HG03139 (cell line): ENCODE measurements around the gene DMWD.

ENCODE experiments used
- ATAC-seq: cut with Tn5 transposase; IDR thresholded peaks from one replicate; pipeline ENCODE4 v1.9.1; 2021; ENCODE audit not compliant: unreplicated experiment

DMWD gene

DNA sequence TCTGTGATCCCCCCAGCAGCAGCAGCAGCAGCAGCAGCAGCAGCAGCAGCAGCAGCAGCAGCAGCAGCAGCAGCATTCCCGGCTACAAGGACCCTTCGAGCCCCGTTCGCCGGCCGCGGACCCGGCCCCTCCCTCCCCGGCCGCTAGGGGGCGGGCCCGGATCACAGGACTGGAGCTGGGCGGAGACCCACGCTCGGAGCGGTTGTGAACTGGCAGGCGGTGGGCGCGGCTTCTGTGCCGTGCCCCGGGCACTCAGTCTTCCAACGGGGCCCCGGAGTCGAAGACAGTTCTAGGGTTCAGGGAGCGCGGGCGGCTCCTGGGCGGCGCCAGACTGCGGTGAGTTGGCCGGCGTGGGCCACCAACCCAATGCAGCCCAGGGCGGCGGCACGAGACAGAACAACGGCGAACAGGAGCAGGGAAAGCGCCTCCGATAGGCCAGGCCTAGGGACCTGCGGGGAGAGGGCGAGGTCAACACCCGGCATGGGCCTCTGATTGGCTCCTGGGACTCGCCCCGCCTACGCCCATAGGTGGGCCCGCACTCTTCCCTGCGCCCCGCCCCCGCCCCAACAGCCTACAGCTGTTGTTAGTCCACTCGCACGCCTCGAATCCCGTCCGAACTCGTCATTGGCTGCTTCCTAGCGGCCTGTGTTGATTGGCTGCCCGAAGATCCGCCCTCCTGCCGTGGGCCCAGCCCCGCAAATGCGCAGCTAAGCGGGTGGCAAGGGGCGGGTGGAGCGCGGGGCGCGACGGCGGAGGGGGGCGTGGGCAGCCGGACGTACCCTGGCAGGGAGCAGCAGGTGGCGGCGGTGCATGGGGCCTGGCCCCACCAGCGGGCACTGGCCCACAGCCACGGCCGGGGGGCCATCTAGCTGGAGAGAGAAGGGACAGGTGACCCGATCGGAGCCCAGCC, 22.2 kb downstream of the DMWD start:
- peak; percentile 41 for ATAC-seq

DNA sequence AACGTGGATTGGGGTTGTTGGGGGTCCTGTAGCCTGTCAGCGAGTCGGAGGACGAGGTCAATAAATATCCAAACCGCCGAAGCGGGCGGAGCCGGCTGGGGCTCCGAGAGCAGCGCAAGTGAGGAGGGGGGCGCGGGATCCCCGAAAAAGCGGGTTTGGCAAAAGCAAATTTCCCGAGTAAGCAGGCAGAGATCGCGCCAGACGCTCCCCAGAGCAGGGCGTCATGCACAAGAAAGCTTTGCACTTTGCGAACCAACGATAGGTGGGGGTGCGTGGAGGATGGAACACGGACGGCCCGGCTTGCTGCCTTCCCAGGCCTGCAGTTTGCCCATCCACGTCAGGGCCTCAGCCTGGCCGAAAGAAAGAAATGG, 22.8 kb downstream of the DMWD start:
- ATAC-seq = no peak

DNA sequence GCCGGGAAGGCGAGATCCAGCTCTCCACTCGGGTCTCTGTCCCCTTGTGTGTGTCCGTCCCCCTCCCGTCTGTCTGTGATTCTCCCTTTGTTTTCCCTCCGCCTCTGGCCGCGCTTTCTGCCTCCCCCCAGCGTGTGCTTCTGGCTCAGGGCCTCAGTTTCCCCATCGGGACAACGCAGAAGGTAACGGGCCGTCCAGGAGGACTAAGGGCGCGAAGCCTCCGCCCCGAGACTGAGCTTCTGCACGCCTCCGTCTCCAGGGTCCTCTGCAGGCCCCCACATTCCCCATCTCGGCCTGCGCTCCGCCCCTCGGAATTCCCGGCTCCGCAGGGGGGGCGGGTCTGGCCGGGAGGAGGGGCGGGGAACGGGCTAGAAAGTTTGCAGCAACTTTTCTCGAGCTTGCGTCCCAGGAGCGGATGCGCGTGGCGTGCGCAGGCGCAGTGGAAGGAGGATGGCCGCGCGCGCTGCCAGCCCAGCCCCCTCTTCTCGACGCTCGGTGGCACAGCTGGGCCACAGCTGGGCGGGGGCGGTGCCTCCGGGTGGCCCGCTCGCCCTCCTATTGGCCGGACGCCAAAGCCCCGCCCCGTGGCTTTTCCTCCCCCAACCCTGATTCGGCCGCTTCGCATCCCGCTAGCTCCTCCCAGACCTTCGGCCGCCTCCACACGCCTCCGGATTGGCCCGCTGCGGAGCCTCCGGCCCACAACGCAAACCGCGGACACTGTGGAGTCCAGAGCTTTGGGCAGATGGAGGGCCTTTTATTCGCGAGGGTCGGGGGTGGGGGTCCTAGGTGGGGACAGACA, 23.5 kb downstream of the DMWD start, which contains the start of gene SIX5:
TSS of gene SIX5 (minus strand) at position 269 of the 799 bp plus-strand sequence. CDS start 408 bp downstream, outside the sequence.
- peak; percentile 53 for ATAC-seq

DNA sequence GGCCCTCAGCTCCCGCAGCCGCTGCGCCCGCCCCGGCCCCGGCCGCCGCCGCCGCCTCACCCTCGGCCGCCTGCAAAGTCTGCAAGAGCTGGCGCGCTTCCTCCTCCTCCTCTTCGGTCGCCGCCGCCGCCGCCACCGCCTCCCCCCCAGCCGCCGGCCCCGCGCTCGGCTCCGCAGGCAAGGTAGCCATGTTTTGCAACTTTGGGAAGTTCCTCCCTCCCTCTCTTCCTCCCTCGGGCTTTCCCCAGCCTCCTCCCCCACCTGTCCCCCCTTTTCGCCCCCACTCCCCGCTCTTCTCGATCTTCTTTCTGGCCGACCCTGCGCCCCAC, 24.0 kb downstream of the DMWD start:
- ATAC-seq = no peak

DNA sequence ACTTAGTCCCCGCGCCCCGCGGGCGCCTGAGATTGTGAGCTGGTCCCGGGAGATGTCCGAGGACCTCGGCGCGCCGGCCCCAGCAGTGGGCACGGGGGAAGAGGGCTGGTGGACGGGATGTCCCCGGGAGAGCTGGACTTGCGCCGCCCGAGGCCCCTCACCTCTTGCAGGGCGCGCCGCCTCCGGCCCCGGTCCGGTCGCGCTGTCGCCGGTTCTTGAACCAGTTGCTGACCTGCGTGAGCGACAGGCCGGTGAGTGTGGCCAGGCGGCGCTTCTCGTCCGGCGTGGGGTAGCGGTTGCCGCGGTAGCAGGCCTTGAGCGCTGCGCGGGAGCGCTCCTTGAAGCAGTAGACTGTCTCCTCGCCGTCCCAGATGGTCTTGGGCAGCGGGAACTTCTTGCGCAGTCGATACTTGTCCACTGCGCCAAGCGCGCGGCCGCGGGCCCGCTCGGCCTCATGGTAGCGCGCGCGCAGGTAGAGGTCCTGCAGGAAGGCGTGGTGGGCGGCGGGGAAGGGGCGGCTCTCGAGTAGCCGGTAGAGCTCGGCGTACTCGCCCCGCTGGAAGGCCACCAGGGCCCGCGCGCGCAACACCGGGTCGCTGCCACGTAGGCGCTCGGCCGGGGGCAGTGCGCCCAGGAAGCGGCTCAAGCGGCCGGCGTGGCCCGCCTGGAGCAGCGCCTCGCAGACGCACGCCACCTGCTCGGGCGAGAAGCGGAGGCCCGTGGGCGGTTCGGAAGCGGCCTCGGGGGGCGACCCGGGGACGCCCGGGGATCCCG, 24.6 kb downstream of the DMWD start:
- ATAC-seq = no peak

DNA sequence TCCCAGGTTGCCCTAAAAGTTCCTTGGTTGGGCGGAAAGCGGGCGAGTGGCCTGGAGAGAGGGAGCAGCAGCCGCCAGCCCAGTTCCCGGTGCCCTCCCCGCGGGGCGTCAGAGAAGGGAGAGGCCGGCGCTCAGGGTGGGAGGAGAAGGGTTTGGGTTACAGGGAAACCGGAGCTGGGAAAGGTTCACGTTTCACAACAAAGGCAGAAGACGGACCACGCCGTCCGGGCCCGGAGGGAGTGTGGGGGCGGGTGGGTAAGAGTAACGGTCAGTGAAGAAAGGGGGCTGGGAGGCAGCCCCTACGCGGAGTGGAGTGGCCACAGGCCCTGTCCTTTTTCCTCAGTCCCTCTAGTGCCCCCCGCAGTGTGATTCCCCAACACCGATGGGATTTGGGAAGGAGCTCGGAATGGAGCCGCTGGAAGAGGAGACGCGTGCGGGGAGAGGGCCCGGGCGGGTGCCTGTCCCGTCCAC, 25.2 kb downstream of the DMWD start:
- ATAC-seq = no peak

DNA sequence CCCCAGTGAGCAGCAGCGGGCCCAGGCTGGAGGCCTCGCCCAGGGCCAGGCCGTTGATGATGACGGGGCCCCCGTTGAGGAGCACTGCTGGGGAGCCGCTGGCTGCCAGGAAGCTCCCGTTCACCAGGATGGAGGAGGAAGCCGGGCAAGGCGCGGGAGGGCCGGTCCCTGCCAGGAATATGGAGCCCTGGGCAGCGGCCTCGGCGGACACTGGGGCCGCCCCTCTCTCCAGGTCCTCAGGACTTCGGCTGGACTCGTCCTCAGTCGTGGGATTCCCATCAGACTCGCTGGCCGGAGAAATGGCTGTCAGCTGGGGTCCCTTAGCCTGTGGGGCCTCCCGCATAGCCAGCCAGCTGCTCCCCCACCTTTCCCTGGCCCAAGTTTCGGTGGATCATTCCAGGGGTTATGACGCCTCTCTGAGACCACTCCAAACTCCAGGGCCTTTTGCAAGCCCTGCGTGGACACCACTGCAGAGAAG, 25.7 kb downstream of the DMWD start:
- no peak for ATAC-seq

DNA sequence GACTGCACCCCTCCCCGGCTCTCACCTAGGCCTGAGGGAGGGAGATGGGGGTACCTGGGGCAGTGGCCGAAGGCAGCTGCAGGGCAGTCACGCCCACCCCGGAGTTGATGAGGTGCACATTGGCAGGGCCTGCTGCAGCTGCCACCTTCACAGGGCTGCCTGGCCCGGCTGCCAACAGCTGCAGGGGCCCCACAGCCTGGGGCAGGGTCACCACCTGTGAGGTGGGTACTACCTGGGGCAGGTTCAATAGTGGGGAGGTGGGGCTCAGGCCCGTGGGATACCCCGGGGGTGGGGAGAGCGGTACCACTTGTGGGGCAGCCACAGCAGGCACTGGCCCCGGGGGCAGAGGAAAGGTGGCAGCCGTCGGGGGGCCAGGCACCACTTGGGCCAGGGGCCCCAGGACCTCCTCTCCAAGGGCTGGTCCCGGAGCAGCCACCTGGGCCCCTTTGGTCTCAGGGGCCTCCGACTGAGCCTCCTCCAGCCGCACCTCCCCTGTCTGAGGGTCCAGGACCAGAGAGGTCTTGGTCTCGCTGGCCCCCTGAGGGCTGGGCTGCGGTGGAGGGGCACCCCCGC, 26.3 kb downstream of the DMWD start:
- ATAC-seq = no peak

DNA sequence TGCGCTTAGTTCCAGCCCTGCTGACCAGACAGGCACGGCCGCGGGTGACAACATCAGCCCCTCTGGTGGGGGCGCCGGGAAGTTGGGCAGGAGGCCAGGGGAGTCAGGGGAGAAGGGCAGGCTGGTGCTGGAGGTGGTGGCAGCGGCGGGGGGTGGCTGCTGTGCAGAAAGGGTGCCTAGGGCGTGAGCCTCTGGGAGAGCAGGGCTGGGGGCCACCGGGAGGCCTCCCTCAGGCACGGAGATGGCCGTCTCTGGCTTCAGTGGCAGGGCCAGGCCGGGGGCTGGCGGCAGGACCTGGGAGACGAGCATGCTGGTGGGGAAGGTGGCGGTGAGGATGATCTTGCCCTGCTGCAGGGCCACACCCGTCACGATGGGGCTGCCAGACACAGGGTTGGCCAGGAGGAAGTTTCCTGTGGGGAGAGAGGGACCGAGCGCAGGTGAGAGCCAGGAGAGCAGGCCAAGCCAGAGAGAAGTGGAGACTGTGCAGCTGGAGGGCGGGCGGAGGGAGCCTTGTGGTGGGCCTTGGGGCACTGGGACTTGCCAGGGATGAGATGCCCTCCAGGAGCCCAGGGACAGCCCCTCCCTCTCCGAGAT, 26.8 kb downstream of the DMWD start:
- ATAC-seq = no peak

DNA sequence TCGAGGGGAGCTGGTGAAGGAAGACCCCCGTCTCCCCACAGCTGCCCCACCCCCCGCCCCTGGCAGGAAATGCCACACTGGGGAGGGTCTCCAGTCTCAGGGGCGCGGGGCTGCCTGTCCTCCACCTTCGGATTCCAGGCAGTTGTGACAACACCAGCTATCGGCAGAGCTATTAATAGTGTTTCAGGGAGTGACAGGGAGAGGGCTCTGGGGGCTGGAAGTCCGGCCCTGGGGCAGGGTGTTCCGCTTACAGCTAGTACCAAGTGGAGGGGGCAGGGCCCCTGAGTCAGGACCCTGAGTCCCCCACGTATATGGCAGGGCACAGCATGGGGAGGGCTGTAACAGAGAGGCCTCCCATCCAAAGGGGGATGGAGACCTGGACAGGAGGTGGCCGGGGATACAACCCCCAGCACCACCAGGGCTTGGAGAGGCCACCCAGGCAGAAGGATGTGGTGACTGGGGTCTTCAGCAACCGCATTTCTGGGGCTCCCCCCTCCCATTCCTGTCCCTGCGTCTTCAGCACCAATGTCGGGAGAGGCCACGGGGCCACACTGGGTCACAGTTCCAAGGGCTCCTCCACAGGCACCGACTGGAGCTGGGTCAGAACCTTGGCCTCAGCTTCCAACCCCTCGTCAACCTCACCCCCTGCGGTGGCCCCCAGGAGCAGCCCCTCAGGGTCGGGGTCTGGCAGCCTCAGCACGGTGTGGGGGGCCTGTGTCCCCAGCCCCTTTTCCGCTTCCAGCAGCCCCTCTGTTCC, 27.5 kb downstream of the DMWD start:
- no peak for ATAC-seq

DNA sequence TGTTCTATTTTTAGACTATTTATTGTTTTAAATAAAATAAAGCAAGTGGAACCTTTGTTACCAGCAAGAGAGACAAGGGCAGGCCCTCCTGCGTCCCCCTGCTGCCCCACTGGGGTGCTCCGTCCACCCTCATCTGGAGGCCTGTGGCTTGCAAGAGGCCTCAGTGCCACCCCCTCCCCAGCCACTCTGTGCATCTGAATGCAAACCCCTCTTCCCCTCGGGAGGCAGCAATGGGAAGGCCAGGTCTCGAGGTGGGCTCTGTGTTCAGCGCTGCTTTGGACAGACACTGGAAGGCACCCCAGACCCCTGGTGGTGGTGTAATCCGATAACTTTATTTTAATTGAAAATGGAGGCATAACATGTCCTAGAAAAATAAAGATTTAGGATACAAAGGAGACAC, 28.2 kb downstream of the DMWD start:
- ATAC-seq = no peak

DNA sequence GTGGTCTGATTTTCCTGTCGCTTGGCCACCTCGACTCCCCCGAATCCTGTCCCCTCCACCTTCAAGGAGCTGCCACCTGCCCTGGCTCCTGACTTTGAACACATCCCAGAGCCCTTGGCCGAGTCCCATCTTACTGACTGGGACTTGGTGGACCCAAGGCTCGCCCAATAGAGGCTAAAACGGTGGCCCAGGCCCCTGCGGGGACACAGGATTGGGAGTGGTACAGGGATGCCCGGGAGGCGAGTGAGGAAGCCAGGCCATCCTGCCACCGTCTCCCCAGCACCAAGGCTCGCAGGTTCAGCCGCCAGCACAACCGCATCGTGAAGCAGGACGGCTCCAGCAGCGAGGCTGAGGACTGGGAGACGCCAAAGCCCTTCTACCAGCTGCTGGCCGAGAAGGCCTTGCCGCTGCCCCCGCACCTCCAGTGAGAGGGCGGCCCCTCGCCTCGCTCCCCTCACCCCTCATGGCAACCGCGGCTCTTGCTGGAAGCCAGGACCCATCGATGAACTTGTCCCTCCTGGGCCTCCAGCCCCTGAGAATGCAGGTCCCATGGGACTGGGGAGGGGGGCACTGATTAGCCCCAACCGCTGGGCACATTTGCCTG, 28.9 kb downstream of the DMWD start:
- ATAC-seq = no peak

DNA sequence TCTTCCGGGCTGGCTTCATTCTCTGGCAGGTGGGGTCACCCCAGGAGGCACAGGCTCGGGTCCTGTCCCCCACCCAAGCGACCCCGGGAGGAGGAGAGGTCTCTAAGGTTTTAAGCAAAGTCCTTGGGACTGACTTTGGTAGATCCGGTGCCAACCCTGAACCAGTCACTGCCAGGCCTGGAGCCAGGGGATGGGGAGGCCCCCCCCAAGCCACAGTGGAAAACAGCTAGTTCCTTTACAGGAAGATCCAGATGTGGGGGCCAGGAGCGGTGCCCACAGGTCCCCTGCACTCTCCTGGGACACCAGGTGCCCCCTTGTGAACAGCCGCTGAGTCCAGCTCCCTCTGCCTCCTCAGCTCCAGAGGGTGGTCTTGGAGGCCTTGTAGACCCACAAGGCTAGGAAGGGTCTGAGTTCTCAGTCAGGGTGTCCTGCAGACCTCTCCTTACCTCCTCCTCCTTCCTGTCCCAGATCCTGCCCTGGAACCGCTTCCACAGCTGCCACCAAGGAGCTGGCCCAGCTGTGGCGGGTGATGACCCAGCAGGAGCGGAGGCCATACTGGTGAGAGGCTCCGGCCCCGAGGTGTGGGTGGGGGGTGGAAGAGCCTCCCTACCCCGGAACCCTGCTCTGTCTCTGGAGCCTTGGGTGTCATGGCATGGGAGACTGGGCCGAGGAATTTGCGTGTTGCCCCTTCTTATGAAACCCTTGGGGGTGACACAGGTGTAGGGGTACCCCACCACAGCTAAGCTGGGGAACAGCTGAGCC, 29.6 kb downstream of the DMWD start:
- ATAC-seq = no peak

DNA sequence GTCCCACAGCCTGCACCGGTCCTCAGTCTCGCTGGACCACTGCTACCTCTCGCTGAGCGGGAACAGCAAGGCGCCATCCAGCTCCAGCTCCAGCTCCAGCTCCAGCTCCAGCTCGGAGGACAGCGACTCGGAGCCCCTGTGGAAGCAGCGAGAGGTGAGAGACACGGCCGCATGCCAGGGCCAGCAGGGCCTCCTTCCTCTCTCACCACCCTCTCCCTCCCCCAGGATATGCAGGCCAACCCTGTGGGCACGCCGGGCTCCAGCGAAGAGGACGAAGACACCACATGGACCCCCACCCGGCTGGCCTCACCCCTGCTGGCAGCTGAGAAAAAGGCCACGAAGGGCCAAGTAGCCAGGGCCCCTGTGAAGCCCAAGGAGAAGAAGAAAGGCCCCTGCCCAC, 30.9 kb downstream of the DMWD start:
- ATAC-seq = no peak

DNA sequence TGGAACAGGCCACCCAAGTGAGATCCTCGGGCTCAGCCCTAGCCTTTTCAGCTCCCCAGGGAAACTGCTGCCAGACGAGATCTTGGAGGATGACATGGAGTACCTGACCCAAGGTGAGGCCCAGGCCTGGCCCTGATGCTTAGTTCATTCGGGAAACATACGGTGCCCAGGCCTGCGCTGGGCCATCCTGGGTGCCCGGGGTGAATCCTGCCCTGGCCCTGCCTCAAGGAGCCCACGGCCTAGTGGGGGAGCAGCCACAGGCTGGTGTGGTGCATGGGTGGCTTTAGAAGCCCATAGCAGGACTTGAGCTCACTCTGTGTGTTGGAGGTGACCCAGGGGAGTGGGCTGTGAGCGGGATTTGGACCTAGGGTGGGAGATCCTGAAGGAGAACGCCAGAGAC, 33.7 kb downstream of the DMWD start:
- no peak for ATAC-seq

DNA sequence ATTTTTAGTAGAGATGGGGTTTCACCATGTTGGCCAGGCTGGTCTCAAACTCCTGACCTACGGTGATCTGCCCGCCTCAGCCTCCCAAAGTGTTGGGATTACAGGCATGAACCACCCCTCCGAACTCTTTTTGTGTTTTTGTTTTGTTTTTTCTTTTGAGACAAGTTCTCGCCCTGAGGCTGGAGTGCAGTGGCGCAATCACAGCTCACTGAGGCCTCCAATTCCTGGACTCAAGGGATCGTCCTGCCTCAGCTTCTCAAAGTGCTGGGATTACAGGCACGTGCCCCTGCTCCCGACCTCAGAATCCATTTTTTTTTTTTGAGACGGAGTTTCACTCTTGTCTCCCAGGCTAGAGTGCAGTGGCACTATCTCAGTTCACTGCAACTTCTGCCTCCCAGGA, 35.0 kb downstream of the DMWD start:
- no peak for ATAC-seq

DNA sequence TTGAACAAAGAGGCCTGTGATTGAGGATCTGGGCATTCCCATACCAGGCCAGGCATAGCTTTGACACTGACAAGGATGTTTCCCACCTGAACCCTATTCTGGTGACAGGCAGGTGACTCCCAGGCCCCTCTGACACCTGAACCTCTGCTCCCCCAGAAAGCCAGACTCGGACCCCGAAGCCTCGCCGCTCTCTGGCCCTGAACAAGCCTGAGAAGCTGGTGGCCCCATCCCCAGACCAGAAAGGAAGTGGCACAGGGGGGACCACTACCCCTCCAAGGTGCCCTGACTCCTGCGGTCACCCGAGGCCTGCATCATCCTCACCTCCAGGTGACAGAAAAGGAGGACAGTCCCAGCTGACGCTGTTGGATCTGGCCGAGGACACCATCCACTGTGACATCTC, 38.3 kb downstream of the DMWD start:
- ATAC-seq = no peak

DNA sequence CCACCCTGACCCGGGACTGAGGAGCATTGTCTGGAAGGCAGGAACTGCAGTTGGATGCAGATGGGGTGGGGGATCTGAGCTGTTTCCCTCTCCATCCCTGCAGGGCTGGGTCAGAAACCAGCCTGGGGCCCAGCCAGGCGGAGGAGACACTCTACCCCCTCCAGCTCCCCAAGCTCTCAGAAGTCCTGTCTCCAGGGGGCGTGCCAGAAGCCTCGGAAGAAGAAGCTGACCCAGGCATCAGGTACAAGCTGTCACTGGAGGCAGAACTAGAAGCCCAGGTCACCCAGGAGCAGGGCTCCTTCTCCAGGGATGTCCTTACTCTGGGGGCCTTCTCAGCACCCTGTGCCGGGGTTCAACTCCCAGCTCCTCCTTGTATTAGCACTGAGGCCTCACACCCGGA, 39.1 kb downstream of the DMWD start:
- no peak for ATAC-seq

DNA sequence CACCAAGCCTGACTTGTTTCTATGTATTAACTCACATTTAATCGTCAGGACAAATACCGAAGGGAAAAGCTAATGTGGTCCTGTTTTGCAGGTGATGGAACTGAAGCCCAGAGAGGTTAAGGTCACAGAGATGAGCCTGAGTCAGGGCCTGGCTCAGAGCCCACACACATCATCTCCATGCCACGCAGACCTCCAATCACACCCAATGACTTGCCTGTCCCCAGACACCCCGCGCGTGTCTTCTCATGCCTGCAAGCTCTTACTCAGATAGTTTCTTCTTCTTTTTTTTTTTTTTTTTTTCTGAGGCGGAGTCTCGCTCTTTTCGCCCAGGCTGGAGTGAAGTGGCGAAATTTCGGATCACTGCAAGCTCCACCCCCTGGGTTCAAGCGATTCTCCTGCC, 40.0 kb downstream of the DMWD start:
- ATAC-seq = no peak
